Prostate gland (tissue), 2 donors: ENCODE measurements around the gene NXN. TPM values are rescaled to one million over a fixed set of nuclear protein-coding genes. Genes with fewer than 3 reads are reported as not detected.
"Not testable (repeated sequence)": the region's sequence is repeated elsewhere in the genome, so short reads cannot be mapped to it uniquely, and the experiment has no call there.

Source experiments
- DNase-seq: peaks from one replicate; pipeline ENCODE4 v3.0.0-alpha.2; 2019; ENCODE audit warnings: low spot score
- H3K27ac ChIP-seq, 2 donors: fragments of 200-600 bp; sonication (generic); 2 replicates each; pipeline ENCODE4 v1.5.1; 2017 to 2019
- H3K27me3 ChIP-seq: fragments of 200-600 bp; sonication (generic); replicated peaks from 2 replicates; pipeline ENCODE4 v1.5.1; 2019; ENCODE audit not compliant: insufficient read depth
- H3K36me3 ChIP-seq, 2 donors: fragments of 200-600 bp; sonication (generic); 1 replicate in 1 of 2; 2 replicates in 1 of 2; pipeline versions ENCODE4 v1.5.1 to v1.8.1; 2017 to 2019
- H3K4me1 ChIP-seq: fragments of 200-600 bp; sonication (generic); replicated peaks from 2 replicates; pipeline ENCODE4 v1.5.1; 2019
- H3K4me3 ChIP-seq, 2 donors: fragments of 200-600 bp; sonication (generic); 2 replicates each; pipeline ENCODE4 v1.5.1; 2017 to 2019
- H3K9me3 ChIP-seq: fragments of 200-600 bp; sonication (generic); 2 replicates; pipeline ENCODE4 v1.5.1; 2017
- POLR2A ChIP-seq: fragments of 450-650 bp; IDR thresholded peaks from one replicate; pipeline ENCODE4 v1.6.1; 2016; ENCODE audit warnings: antibody characterized with exemption, mild to moderate bottlenecking
- POLR2AphosphoS5 ChIP-seq: sonication (generic); formaldehyde crosslinking; IDR thresholded peaks from one replicate; pipeline ENCODE4 v1.6.1; 2017; ENCODE audit warnings: antibody characterized with exemption
- WGBS: methylation state at CpG from one replicate; pipeline ENCODE4 v1.1.5; 2018; 5-methylcytosine and 5-hydroxymethylcytosine counted together
- intact Hi-C: fragments of 100-400 bp; cut with DNase I; formaldehyde crosslinking; loops from one replicate; pipeline ENCODE4 v1.14.2; 2022
- total RNA-seq, 2 donors: library from RNA; depleted of rRNA; stranded (reverse); fragments of >200 nt; gene quantifications; one replicate each; pipeline ENCODE4 v1.1.0, GENCODE V29; 2016
- TF ChIP-seq, protein P1 (sequence below), 4 experiments: fragments of 200-600 bp in 2 of 4; fragments of 450-650 bp in 2 of 4; sonication (generic) in 2 of 4; IDR thresholded peaks; 1 replicate in 3 of 4; 2 replicates in 1 of 4; pipeline ENCODE4 v1.5.1; 2016 to 2019; ENCODE audit warnings: antibody characterized with exemption in 4 of 4, mild to moderate bottlenecking in 2 of 4, moderate library complexity in 2 of 4

NXN gene
- total RNA-seq, 2 donors from 2014 or later, result 56.2 to 56.7 TPM

DNA sequence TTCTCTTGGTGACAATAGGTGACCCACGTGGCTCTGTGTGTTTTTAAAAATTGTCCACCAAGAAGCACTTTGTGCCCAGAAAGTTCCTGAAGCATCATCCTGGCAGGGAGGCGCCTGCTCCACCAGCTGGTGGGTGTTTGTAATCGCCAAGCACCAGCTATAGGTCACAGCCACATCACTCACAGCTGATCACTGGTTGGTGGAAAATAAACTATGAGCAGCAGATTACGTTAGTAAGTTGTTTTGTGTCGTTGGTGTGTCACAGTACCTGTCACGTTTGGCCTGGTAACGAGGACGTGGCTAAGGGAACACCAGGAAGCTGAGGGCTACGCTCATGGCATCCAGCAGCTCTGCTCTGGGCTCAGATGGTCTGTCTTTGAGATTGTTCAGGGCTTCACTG lies 187.3 kb downstream of the NXN start:
- Histone ChIP-seq H3K4me3 (no peak overlapping the region), H3K4me1 (no peaks in the 10 kb centered on the region), H3K27me3 (no peaks in the 10 kb centered on the region), H3K27ac (no peak overlapping the region), H3K9me3 (no peaks in the 10 kb centered on the region), H3K36me3 (peaks cover 0 to 5% of the 10 kb centered on the region in 2 donors)
- no peak for DNase-seq
- intact Hi-C loops, result loop anchor here (5.0 kb wide), 1 partner anchor 265 kb away; no protein-coding TSS in a partner anchor
- TF ChIP-seq POLR2AphosphoS5 (no peak), POLR2A (no peak)
- TF ChIP-seq, protein P1, sequence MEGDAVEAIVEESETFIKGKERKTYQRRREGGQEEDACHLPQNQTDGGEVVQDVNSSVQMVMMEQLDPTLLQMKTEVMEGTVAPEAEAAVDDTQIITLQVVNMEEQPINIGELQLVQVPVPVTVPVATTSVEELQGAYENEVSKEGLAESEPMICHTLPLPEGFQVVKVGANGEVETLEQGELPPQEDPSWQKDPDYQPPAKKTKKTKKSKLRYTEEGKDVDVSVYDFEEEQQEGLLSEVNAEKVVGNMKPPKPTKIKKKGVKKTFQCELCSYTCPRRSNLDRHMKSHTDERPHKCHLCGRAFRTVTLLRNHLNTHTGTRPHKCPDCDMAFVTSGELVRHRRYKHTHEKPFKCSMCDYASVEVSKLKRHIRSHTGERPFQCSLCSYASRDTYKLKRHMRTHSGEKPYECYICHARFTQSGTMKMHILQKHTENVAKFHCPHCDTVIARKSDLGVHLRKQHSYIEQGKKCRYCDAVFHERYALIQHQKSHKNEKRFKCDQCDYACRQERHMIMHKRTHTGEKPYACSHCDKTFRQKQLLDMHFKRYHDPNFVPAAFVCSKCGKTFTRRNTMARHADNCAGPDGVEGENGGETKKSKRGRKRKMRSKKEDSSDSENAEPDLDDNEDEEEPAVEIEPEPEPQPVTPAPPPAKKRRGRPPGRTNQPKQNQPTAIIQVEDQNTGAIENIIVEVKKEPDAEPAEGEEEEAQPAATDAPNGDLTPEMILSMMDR (IDR thresholded peaks at IDR 0.05), result no peak
- WGBS, result 69% methylated on average over 9 of the region's 9 CpGs

GRCh38 chr17:791829-792228 lies 187.7 kb downstream of the NXN start:
- peaks cover 0 to 5% of the 10 kb centered on the region in 2 donors for H3K36me3 ChIP-seq

DNA sequence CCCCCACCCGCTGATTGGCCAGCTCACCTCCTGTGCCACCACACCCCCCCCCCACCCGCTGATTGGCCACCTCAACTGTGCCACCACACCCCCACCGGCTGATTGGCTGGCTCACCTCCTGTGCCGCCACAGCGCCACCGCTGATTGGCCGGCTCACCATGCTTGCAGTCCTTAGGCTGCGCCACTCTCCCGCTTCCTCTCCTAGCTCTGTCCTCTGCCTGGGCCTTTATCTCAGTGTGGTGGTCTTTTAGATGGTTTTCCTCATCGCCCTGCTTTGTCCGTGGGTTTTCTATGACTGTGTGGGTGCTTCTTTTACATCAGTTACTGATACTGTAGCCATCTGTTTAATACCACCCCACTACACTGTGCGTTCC lies 188.7 kb downstream of the NXN start:
- H3K27me3 ChIP-seq, H3K27ac ChIP-seq, H3K4me1 ChIP-seq, H3K36me3 ChIP-seq, H3K4me3 ChIP-seq, H3K9me3 ChIP-seq: not testable (repeated sequence)
- peak; percentile 32 for DNase-seq
- intact Hi-C loops, result loop anchor here (5.0 kb wide), 1 partner anchor 266 kb away; no protein-coding TSS in a partner anchor
- WGBS, result 45% methylated on average over 11 of the region's 12 CpGs

More at GRCh38 chr17:791829-792228, 187.7 kb downstream of the NXN start:
- H3K9me3 ChIP-seq, result no peaks in the 10 kb centered on the region
- 83% methylated on average over 19 of the region's 19 CpGs for WGBS
- no peaks in the 10 kb centered on the region for H3K4me1 ChIP-seq
- TF ChIP-seq, protein P1 (IDR thresholded peaks at IDR 0.05), result no peak
- no peak for TF ChIP-seq POLR2AphosphoS5
- TF ChIP-seq POLR2A, result no peak
- H3K27me3 ChIP-seq, result no peaks in the 10 kb centered on the region
- no peak overlapping the region for H3K27ac ChIP-seq
- H3K4me3 ChIP-seq, result no peak overlapping the region
- no peak for DNase-seq
- intact Hi-C loops, result loop anchor here (5.0 kb wide), 1 partner anchor 265 kb away; no protein-coding TSS in a partner anchor

DNA sequence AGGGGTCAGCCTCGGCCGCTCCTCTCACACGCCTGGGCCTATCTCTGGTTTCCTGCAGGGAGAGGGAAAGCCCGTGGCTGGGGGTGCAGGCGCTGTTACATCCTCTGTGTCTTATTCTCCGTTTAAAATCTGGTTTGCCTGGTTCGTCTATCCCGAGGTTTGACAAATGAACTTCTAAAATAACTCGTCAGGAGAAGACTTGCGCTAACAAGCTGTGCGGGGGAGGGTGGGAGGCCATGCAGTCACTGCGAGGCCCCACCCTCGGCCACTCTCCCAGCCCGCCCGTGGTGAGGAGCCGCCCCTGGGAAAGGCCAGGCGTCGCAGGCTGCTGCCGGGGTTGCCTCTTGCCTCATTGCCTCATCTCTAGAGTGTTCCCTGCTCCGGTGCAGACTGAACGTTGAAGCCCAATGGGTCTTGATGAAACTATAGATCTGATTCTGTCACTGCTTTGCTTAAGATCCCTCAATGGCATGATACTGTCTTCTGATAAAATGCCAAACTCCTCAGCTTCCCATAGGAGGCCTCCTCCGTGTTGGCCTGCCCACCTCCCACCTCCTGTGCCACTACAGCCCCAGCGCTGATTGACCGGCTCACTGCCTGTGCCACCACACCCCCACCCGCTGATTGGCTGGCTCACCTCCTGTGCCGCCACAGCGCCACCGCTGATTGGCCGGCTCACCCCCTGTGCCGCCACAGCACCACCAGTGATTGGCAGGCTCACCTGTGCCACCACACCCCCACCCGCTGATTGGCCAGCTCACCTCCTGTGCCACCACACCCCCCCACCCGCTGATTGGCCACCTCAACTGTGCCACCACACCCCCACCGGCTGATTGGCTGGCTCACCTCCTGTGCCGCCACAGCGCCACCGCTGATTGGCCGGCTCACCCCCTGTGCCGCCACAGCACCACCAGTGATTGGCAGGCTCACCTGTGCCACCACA lies 189.4 kb downstream of the NXN start:
- not testable (repeated sequence) for H3K9me3 ChIP-seq, H3K4me1 ChIP-seq, H3K4me3 ChIP-seq, H3K27me3 ChIP-seq, H3K36me3 ChIP-seq
- TF ChIP-seq POLR2AphosphoS5 (peak; percentile 23), POLR2A (peak; percentile 10)
- peak overlapping the region; percentile 55 to 69 for H3K27ac ChIP-seq
- DNase-seq, result peak; percentile 70
- 38% methylated on average over 30 of the region's 38 CpGs for WGBS
- intact Hi-C loops, result loop anchor here (5.0 kb wide), 1 partner anchor 267 kb away; no protein-coding TSS in a partner anchor

GRCh38 chr17:789160-789840 lies 190.3 kb downstream of the NXN start:
- Histone ChIP-seq H3K9me3 (no peaks in the 10 kb centered on the region), H3K36me3 (peaks cover 0 to 5% of the 10 kb centered on the region in 2 donors), H3K4me1 (no peaks in the 10 kb centered on the region), H3K27ac (peak overlapping the region; percentile 55 to 69), H3K4me3 (no peak overlapping the region), H3K27me3 (no peaks in the 10 kb centered on the region)
- TF ChIP-seq POLR2AphosphoS5 (no peak), POLR2A (no peak)
- TF ChIP-seq, protein P1 (IDR thresholded peaks at IDR 0.05), result no peak
- WGBS, result 49% methylated on average over 14 of the region's 14 CpGs
- DNase-seq, result no peak
- intact Hi-C loops, result no loop called here
